Measurements from ENCODE around the gene FUT8.

The FUT8 gene

DNA sequence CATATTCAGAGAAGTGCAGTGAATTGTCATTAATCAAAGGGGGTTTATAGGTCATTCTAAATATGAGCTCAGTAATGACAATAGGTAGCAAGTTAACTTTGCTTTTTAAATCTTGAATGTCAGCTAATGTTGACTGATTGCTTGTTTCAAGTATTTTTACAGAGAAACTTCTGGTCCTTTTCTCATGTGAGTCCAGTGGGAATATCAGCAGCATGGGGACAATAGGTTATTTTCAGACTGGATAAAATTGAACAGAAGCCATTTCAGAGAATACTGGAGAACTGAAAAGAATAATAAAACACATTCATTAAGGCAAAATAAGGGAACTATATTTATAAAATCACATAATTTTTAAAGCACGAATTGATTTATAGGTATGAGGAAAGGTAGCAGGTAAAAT, 78.7 kb downstream of the FUT8 start:
- no peak for DNase-seq (ENCODE audit: low read depth in 2 of 3, low spot score in 2 of 3)

DNA sequence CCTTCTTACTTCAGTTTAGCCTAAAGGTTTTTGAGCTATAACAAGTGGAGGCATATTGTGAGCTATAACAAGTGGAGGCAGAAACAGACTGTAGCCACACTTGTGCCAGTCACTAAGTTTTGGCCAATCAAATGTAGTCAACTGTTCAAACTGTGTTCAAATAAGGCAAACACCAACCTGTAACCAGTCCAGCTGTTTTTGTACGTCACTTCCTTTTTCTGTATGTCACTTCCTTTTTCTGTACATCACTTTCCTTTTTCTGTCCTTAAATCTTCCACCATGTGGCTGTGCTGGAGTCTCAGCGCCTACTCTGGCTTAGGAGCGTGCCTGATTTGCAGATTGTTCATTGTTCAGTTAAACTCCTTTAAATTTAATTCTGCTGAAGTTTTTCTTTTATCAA, 79.7 kb downstream of the FUT8 start:
- no peak for DNase-seq (ENCODE audit: low read depth in 2 of 3, low spot score in 2 of 3)

DNA sequence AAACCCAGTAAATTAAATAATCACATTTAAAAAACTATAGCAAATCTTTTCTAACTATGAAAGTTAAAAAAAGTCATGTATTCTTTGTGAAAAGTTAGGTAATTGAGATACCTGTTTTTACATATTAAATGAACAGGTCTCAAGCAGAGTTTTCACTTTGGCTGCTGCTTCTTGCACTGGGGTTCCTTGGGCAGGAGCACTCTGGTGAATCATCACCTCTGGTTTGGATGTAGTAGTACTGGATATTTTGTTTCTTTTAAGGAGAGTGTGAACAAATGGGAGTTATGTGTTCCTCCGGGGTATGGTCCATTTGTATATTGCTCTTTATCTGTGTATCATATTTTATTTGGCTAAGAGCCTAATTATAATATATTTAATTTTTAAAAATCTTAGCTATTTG, 82.7 kb downstream of the FUT8 start:
- no peak for DNase-seq (ENCODE audit: low read depth in 2 of 3, low spot score in 2 of 3)

DNA sequence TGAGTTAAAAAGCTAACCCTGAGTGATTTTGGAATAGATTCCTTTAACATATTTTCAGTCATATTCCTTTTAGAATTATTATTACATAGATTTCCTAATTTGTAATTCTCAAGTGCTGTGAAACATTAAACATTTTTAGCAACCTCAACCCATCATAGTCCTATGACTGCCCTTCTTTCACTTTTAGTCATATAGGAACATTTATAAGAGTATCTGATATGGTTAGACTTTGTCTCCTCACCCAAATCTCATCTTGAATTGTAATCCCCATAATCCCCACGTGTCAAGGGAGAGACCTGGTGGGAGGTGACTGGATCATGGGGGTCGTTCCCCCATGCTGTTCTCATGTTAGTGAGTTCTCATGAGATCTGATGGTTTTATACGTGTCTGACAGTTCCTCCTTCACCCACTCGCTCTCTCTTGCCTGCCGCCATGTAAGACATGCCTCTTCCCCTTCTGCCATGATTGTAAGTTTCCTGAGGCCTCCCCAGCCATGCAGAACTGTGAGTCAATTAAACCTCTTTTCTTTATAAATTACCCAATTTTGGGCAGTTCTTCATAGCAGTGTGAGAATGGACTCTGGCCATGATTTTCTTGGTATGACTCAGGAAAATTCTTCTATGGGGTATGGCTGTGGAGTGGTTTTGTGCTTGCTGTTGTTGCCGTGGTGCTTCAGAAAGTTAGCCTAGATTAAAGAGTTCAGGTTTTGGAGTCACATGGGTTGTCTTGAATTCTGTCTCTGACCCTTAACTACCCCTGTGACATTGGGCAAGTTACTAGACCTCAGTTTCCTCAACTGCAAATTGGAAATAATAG, 83.9 kb downstream of the FUT8 start:
- DNase-seq (ENCODE audit: low read depth in 2 of 3, low spot score in 2 of 3) = no peak

DNA sequence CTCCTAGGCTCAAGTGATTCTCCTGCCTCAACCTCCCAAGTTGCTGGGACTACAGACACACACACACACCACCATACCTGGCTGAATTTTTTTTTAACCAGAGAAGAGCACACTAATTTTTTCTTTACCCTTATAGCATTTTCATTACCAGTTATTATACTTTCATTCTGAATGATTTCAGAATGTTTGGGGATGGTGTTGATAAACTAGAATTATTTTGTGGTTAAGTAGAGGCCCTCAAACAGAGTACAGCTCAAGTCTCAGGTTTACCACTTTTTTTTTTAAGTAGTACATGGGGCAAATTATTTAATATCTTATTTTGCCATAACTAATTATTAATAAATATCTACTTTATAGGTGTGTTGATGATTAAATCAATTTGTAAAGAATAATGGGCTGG, 86.6 kb downstream of the FUT8 start:
- no peak for DNase-seq (ENCODE audit: low read depth in 2 of 3, low spot score in 2 of 3)

DNA sequence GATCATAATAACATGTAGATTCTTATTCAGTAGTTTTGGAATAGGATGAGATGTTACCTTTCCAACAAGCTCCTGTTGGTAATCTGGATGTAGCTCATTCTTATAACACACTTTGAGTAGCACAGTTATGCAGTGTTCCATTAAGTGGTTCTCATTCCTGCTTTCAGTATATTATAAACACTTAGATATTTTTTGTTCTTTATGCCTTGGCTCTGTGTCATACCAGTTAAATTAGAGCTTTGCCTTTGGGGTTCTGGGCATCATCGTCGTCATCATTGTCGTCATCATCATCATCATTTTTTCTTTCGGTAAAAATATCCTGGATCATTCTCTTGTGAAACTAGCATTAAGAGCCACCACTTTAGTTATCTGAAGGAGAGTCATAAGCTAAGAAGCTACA, 87.5 kb downstream of the FUT8 start:
- no peak for DNase-seq (ENCODE audit: low read depth in 2 of 3, low spot score in 2 of 3)

DNA sequence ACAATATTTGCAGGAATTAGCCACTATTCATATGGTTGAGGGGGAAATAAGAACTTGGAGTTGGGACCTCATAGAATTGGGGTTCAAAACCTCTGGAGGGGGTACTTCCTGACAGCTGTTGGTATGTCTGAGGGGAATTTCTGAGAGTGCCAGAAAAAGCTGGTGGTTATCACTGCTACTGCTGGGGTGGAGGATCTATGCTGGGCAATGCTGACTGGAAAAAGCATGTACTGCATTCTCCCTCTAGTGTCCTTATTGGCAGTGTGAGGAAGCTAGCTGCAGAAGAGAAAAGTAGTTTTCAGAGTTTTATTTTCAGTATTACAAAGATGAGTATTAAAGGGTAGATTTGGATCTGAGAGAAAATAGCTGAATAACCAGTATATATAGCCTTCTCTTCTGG, 88.8 kb downstream of the FUT8 start:
- no peak for DNase-seq (ENCODE audit: low read depth in 2 of 3, low spot score in 2 of 3)

DNA sequence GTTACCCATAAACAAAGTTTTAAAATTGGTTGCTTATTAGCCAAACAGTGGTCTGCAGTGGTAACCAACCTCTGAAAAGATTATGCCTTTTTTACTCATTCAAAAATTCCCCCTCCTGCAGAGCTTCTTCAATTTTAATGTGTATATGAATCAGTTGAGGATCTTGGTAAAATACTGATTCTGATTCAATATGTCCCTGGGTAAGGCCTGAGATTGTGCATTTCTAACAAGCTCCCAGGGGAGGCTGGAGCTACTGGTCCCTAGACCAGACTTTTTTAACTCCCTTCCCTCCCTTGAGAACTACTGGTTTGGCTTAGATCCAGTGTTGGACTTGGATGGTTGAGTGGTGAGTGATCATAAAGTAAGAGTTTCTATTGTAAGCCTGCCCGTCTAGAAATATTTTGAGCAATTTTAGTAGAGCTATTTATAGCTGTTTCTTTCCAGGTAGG, 90.2 kb downstream of the FUT8 start:
- DNase-seq (ENCODE audit: low read depth in 2 of 3, low spot score in 2 of 3) = no peak

DNA sequence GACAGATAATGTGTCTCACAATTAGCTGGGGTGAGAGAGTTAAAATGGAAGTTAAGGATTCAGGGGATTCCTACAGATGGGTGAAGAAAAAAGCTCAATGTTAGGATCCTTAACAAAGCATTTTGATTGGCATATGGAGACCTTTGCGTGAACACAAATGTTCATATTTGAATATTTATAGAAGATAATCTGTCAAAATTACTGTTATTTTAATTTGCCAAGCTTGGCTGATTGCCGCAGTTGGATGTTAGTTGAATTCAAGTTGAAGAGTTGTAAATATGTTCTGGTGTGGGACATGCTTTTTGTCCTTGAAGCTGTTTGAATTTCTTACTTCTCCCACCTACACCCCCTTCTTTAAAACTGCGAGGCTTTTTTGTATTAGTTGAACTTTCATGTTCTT, 91.2 kb downstream of the FUT8 start:
- no peak for DNase-seq (ENCODE audit: low read depth in 2 of 3, low spot score in 2 of 3)

DNA sequence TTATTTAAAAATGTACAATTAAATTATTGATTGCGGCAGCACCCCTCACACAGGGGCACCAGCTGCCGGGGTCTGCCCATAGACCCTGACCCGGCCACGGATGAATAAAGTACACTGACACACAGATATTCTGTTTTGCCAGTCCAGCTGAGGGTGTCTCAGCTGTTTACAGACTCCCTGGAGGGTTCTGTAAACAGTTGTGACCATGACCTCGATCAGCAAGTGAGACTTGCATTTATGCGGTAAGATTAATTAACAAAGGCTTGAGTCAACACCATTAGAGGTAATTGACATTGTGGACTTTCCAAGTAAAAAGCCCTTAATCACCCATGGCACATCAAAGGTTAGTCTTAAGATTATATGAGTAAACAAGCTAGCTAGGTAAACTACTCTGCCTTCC, 94.3 kb downstream of the FUT8 start:
- no peak for DNase-seq (ENCODE audit: low read depth in 2 of 3, low spot score in 2 of 3)

DNA sequence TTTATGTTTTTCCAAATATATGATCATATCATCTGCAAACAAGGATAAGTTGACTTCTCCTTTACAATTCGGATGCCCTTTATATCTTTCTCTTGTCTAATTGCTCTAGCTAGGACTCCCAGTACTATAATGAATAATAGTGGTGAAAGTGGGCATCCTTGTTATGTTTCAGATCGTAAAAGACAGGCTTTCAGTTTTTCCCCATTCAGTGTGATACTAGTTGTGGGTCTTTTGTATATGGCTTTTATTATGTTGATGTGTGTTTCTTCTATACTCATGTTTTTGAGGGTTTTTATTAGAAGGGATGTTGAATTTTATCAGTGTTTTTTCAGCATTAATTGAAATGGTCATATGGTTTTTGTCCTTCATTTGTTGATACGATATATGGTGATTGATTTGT, 97.3 kb downstream of the FUT8 start:
- DNase-seq (ENCODE audit: low read depth in 2 of 3, low spot score in 2 of 3) = no peak

DNA sequence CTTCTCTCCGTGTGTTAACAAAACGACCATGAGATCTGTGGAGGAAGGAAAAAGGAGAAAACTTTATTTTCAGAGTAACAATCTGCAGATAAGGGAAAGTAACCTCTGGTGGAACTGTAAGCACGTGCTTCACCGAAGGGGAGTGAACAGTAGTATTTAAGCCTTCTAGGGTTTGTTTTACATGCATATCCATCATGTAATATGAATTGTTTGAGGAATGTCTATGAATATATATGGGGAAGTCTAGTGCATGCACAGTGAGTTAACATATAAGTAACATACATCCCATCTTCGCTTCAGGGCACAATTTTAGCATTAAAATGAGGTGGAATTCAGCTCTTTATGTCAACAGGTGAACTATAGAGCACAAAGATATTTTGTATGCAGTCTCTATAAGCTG, 101.1 kb downstream of the FUT8 start:
- DNase-seq (ENCODE audit: low read depth in 2 of 3, low spot score in 2 of 3) = no peak

DNA sequence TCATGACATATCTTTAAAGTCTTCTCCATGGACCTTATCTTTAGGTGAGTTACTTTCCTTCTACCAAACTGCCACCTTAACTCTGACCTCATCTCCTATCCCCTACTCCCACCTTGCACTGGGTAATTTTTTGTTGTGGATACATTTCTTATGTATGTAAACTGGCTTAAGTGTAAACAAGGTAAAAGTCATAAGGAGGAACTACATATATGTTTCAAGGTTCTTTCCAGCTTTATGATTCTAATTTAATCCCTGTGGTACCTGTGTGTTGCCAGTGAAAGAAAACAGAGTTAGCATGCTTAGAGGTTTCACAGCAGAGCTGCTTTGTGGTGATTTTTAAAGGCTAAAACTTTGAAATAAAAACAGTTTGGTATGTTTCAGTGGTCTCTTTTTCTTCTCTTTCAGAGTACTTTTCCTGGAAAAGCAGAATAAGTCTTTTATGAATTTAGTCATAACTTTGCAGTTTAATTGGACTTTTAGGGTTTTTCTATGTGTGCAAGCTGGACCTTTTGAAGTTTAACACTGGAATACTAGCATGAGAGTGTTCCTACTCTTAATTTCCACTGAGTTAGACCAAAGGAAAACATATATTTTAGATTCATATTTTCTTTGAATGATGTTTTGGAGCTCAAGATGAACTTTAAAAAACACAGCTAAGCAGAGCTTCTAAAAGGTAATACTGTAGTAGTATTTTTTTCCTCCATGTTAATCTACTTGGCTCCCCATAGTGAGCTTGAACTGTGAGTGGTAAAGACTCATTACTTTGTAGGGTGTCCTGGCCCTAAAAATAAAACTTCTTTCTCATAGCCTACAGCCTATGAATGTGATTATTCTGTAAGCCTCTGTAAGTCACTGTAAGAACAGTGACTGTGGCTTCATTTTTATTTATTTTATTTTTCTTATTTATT, 105.4 kb downstream of the FUT8 start:
- DNase-seq (ENCODE audit: low read depth in 2 of 3, low spot score in 2 of 3) = no peak

DNA sequence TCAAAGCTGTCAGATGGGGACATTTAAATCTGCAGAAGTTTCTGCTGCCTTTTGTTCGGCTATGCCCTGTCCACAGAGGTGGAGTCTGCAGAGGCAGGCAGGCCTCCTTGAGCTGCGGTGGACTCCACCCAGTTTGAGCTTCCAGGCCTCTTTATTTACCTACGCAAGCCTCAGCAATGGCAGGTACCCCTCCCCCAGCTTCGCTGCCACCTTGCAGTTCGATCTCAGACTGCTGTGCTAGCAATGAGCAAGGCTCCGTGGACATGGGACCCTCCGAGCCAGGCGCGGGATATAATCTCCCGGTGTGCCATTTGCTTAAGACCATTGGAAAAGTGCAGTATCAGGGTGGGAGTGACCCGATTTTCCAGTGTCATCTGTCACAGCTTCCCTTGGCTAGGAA, 115.5 kb downstream of the FUT8 start:
- DNase-seq (ENCODE audit: low read depth in 2 of 3, low spot score in 2 of 3) = no peak

DNA sequence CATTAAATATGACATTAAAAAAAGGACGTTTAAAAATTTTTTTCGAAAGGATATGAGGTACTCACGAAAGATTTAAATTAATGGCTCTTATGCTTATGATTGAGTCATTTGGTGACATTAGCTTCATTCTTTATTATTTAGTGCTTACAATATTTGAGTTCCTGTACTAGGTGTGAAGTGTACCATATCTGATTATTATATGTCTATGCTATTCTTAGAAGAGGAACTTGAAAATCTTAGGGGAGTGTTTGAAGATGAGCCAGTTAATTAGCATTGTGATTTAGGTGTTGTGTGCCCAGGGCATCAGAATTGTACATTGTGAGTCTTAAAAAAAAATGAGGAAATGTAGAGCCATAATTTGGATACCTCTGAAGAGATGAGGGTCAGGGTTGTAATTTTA, 118.6 kb downstream of the FUT8 start:
- no peak for DNase-seq (ENCODE audit: low read depth in 2 of 3, low spot score in 2 of 3)

DNA sequence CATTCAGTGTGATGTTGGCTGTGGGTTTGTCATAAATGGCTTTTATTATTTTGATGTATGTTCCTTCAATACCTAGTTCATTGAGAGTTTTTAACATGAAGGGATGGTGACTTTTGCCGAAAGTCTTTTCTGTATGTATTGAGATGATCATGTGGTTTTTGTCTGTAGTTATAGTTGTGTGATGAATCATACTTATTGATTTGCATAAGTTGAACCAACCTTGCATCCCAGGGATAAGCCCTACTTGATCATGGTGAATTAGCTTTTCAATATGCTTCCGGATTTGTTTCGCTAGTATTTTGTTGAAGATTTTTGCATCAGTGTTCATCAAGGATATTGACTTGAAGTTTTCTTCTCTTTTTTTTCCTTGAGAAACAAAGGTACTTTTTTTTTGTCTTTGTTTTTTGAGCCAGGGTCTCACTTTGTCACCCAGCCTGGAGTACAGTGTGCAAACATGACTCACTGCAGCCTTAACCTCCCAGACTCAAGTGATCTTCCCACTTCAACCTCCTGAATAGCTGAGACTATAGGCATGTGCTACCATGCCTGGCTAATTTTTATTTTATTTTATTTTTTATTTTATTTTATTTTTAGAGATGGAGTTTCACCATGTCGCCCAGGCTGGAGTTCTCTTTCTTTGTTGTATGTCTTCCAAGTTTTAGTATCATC, 121.3 kb downstream of the FUT8 start:
- DNase-seq (ENCODE audit: low read depth in 2 of 3, low spot score in 2 of 3) = no peak

DNA sequence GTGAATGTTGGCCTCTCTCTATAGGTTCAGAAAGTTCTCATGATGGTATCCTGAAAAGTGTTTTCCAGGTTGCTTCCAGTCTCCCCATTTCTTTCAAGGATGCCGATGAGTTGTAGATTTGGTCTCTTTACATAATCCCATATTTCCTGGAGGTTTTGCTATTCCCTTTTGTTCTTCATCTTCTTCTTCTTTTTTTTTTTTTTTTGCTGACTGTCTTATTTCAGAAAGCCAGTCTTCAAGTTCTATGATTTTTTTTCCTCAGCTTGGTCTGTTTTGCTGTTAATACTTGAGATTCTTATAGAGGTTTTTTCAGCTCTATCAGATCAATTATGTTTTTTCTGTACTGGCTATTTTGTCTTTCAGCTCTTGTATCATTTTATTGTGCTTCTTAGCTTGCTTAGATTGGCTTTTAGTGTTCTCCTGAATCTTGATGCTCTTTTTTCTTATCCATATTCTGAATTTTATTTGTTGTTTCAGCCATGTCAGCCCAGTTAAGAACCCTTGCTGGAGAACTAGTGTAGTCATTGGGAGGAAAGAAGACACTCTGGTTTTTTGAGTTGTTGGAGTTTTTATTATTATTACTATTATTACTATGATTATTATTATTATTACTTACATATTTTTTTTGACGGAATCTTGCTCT, 124.4 kb downstream of the FUT8 start:
- no peak for DNase-seq (ENCODE audit: low read depth in 2 of 3, low spot score in 2 of 3)

DNA sequence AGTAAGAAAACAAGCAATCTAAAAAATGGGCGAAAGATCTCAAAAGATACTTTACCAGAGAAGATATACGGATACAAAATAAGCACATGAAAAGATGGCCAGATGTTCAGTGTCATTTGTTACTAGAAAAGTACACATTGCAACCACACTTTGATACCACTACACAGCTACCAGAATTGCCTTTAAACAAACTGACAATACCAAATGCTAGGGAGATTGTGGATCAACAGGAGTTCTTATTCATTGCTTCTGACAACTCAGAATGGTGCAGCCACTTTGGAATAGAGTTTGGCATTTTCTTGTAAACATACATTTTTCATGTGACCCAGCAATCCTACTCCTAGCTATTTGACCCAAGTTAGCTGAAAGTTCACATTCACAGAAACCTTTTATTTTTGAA, 136.3 kb downstream of the FUT8 start:
- no peak for DNase-seq (ENCODE audit: low read depth in 2 of 3, low spot score in 2 of 3)

DNA sequence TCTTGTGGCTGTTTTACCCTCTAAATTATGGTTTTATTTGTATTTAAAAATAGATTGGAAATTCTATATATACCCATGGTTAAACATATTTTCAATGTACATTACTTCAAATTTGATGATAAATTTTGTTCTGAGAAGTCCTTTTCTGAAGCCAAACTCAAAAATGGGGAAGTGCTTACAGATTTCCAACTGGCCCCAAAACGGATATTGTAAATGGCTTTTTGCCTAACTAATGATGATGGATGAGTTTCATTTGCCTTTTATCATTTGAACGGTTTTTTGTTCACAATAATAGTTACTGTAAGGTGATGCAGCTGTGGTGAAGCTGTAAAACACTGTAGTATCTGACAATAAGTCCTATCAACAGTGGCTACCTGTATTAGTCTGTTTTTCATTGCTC, 136.9 kb downstream of the FUT8 start:
- no peak for DNase-seq (ENCODE audit: low read depth in 2 of 3, low spot score in 2 of 3)

DNA sequence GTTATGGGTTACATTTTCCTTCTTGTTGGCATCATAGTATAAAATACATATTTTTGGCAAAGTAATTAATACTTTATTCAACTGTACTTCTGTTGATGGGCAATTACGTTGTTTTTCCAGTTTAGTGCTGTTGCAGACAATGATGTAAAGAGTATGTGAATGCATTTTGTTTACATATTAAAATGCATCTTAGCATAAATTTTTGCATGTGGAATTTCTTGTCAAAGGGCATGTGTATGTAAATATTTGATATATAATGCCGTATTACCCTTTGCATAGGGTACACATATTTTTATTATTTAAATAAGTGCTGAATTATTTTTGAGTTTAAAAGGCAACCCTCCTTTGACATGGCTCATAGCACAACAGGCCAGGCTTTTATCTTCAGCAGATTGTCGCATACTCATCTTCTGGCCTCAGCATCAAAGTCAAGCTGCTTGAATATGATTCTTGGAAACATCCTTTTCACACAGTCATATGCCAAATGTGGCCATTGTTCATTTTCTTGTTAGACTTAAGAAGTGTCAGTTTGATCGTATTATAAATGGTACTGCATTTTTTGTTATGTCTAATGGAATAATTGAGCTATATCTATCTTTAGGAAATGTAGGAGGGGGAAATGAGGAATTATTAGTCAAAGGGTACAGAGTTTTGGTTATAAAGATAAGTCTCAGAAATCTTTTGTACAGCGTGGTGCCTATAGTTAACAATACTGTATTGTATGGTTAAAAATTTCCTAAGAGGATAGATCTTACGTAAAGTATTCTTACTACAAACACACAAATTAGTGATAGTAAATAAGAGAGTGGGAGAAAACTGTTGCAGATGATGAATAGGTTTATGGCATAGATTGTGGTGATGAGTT, 138.5 kb downstream of the FUT8 start:
- DNase-seq (ENCODE audit: low read depth in 2 of 3, low spot score in 2 of 3) = no peak

All from activated CD8-positive, alpha-beta memory T cell treated with anti-CD3 and anti-CD28 coated beads for 48 hours (primary cell).